Activated CD4-positive, alpha-beta memory T cell treated with anti-CD3 and anti-CD28 coated beads, Interleukin-2, amount 10 ng/mL, durations not matched to agents 7 days and 5 days (primary cell): ENCODE data around the gene CHST7. TPM values are rescaled to one million over a fixed set of nuclear protein-coding genes. Genes with fewer than 3 reads are reported as not detected.

Experiments
- CTCF ChIA-PET: fragments of 350-600 bp; sonication (Branson Sonifier 250); formaldehyde crosslinking; loops from one replicate; lab custom pipeline; 2021; ENCODE audit warnings: antibody characterized with exemption, inconsistent platforms; lab: Charles Lee
- POLR2A ChIA-PET: fragments of 350-600 bp; sonication (Branson Sonifier 250); formaldehyde crosslinking; loops from one replicate; lab custom pipeline; 2021; ENCODE audit warnings: antibody characterized with exemption; lab: Charles Lee
- DNase-seq: peaks from one replicate; pipeline ENCODE4 v3.0.0-alpha.2; 2020
- H3K27ac Mint-ChIP-seq: one replicate; pipeline ENCODE4 v1.8.0; 2021; ENCODE audit warnings: mild to moderate bottlenecking, mixed read lengths
- H3K27me3 Mint-ChIP-seq: one replicate; pipeline ENCODE4 v1.8.0; 2021; ENCODE audit warnings: mixed read lengths
- H3K36me3 Mint-ChIP-seq: one replicate; pipeline ENCODE4 v1.8.0; 2021; ENCODE audit warnings: low read depth, mixed read lengths
- H3K4me1 Mint-ChIP-seq: one replicate; pipeline ENCODE4 v1.8.0; 2021; ENCODE audit warnings: mixed read lengths
- H3K4me3 Mint-ChIP-seq: one replicate; pipeline ENCODE4 v1.8.0; 2021; ENCODE audit warnings: mild to moderate bottlenecking, mixed read lengths
- H3K9me3 Mint-ChIP-seq: one replicate; pipeline ENCODE4 v1.8.0; 2021; ENCODE audit warnings: mixed read lengths
- total RNA-seq, 2 experiments: library from RNA; stranded (reverse); gene quantifications; one replicate each; pipeline ENCODE4 v1.2.3, GENCODE V29; 2021

CHST7 gene
- total RNA-seq, 2 experiments from 2014 or later = 11.5 to 11.8 TPM

- no peak for DNase-seq
- Mint-ChIP-seq H3K36me3 (peaks cover 32% of the 10 kb centered on the region), H3K4me3 (no peak overlapping the region), H3K4me1 (peaks cover 34% of the 10 kb centered on the region), H3K27ac (no peak overlapping the region), H3K27me3 (no peaks in the 10 kb centered on the region), H3K9me3 (no peaks in the 10 kb centered on the region)
- CTCF ChIA-PET = no interaction called here
- POLR2A ChIA-PET = no interaction called here
These were observed 50.7 kb downstream of the CHST7 start for GRCh38 chrX:46624090-46624786.

GRCh38 chrX:46626566-46626965 is 53.0 kb downstream of the CHST7 start:
- H3K36me3 Mint-ChIP-seq = peaks cover 26% of the 10 kb centered on the region
- POLR2A ChIA-PET = interaction anchor here (0.7 to 3.8 kb wide), 5 partner anchors 11 to 54 kb away, joined by 3 to 19 read pairs (median 4); no protein-coding TSS in a partner anchor
- CTCF ChIA-PET = interaction anchor here (0.6 to 1.1 kb wide), 2 partner anchors 44 to 54 kb away, joined by 3 to 4 read pairs; no protein-coding TSS in a partner anchor
- no peak overlapping the region for H3K4me3 Mint-ChIP-seq
- H3K9me3 Mint-ChIP-seq = no peaks in the 10 kb centered on the region
- peak overlapping the region; percentile 71 for H3K27ac Mint-ChIP-seq
- H3K4me1 Mint-ChIP-seq = peaks cover 42% of the 10 kb centered on the region
- DNase-seq = peak; percentile 48
- no peaks in the 10 kb centered on the region for H3K27me3 Mint-ChIP-seq

DNA sequence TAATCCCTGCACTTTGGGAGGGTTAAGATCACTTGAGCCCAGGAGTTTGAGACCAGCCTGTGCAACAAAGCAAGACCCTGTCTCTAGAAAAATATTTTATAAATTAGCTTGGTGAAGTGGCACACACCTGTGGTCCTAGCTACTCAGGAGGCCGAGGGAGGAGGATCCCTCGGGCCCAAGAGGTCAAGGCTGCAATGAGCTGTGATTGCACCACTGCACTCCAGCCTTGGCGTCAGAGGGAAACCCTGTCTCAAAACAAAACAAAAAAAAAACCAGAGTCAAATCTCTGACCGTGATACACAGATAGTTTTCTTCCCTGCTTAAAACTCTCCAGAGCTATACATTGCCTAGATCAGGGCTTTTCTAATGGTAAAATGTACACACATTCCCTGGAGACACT is 53.5 kb downstream of the CHST7 start:
- peaks cover 42% of the 10 kb centered on the region for H3K4me1 Mint-ChIP-seq
- peak overlapping the region; percentile 71 for H3K27ac Mint-ChIP-seq
- peaks cover 23% of the 10 kb centered on the region for H3K36me3 Mint-ChIP-seq
- H3K4me3 Mint-ChIP-seq = no peak overlapping the region
- ChIA-PET POLR2A (interaction anchor here (0.7 to 3.8 kb wide), 5 partner anchors 12 to 55 kb away, joined by 3 to 19 read pairs (median 4); no protein-coding TSS in a partner anchor), CTCF (interaction anchor here (0.6 to 1.1 kb wide), 2 partner anchors 44 to 54 kb away, joined by 3 to 4 read pairs; no protein-coding TSS in a partner anchor)
- no peaks in the 10 kb centered on the region for H3K27me3 Mint-ChIP-seq
- no peak for DNase-seq
- no peaks in the 10 kb centered on the region for H3K9me3 Mint-ChIP-seq

DNA sequence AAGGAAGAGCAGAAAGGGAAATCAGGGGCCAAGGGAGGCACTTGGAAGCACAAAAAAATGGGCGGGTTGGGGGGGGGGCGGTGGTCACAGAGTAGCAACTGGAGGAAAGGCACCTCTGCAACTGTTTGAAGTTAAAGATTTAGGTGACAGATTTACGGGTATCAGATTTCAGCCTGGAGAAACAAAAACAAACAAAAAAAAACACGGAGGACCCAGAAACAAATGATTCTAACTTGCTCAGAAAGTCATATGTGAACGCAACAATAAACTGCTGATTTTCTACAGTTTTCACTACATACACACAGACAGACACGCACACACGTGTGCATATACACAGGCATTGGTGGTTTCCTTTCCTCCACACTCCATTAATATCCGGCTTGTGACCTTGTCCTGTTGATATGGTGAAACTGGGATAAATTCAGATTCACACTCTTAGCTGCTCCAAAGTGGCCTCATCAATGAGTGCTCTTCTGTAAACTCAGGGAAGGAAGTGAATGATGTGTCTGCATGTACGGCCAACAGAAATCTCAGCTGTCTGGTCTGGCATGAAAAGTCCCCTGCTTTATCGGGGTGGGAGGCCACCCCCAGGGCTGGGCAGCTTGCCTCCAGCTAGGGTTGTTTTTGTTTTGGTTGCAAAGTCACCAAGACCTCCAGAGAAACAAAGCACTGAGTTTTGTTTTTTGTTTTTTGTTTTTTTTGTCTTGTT is 54.3 kb downstream of the CHST7 start:
- DNase-seq = no peak
- ChIA-PET CTCF (interaction anchor here (1.4 kb wide), 1 partner anchor 55 kb away, joined by 4 read pairs; no protein-coding TSS in a partner anchor), POLR2A (interaction anchor here (0.8 to 3.8 kb wide), 4 partner anchors 14 to 53 kb away, joined by 3 to 19 read pairs (median 4); no protein-coding TSS in a partner anchor)
- Mint-ChIP-seq H3K4me3 (no peak overlapping the region), H3K27me3 (no peaks in the 10 kb centered on the region), H3K27ac (peak overlapping the region; percentile 80), H3K36me3 (peaks cover 28% of the 10 kb centered on the region), H3K9me3 (no peaks in the 10 kb centered on the region), H3K4me1 (peaks cover 43% of the 10 kb centered on the region)

DNA sequence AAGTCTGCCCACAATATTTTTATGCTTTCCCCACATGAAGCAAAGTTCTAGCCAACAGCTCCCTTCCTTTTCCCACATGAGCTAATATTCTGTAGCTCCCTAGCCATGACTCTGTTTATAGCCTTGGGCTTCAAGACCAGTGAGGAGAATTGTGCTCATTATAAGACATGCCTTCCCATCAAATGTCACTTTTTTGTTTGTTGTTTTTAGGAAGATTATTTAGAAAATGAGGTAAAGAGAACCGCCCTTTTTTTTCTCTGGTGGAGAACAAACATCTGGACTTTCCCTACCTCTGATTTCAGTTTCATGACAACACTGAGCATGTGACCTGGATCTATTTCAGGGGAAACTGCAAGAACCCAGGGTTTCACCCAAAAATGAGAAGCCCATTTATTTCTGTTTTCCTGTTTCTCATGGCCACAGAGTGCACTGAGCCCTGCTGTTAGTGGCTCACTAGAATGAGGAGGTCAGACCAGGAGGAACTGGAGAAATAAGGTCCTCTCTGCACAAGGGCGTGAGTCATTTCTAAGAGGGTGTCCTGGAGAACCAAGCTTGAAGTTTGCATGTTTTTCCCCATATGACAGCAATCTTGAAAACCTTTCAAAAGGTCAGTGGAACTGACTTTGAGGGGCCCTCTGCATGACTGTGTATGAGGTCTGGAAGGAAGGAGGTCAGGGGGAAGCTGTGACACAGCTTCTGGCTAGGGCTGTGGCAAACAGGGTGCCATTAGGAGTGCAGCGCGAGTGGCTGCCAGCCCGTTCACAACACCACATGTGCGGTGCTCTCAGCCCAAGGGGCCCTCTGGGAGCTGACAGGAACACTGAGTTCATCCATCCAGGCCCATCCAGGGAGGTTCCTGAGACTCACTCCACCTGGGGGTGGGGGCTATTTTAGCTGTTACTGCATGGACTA is 55.2 kb downstream of the CHST7 start:
- H3K4me3 Mint-ChIP-seq = no peak overlapping the region
- H3K27me3 Mint-ChIP-seq = no peaks in the 10 kb centered on the region
- peaks cover 48% of the 10 kb centered on the region for H3K4me1 Mint-ChIP-seq
- DNase-seq = no peak
- peak overlapping the region; percentile 80 for H3K27ac Mint-ChIP-seq
- peaks cover 28% of the 10 kb centered on the region for H3K36me3 Mint-ChIP-seq
- ChIA-PET POLR2A (interaction anchor here (0.8 to 3.8 kb wide), 6 partner anchors 11 to 84 kb away, joined by 3 to 19 read pairs (median 4); partner anchors contain the start of gene ZNF674), CTCF (interaction anchor here (1.1 to 1.4 kb wide), 3 partner anchors 9 to 56 kb away, joined by 3 to 4 read pairs (median 3); no protein-coding TSS in a partner anchor)
- H3K9me3 Mint-ChIP-seq = no peaks in the 10 kb centered on the region

- Mint-ChIP-seq H3K27ac (no peak overlapping the region), H3K4me1 (peaks cover 56% of the 10 kb centered on the region), H3K27me3 (no peaks in the 10 kb centered on the region), H3K36me3 (peaks cover 33% of the 10 kb centered on the region), H3K4me3 (no peak overlapping the region), H3K9me3 (no peaks in the 10 kb centered on the region)
- ChIA-PET POLR2A (interaction anchor here (3.8 kb wide), 1 partner anchor 19 kb away, joined by 19 read pairs; no protein-coding TSS in a partner anchor), CTCF (no interaction called here)
- DNase-seq = no peak
These were observed 56.6 kb downstream of the CHST7 start for GRCh38 chrX:46630141-46630540.

DNA sequence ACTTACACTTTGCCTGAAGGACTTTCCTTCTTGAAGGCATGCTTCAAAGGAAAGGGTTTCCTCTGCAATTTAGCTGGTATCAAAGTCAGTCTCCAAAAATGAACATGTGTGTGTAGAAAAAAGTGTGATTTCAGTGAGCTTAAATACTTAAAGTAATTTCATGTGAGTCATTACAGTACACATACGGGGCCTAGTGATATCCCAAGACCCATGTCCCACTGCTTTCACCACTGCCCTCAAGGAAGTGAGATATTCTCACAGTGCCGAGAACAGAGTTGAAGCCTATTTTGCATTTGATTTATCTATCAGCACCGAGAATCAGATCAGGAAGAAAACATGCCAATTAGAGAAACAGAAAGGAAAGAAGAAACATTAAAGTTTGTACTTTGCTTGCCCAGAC is 61.0 kb downstream of the CHST7 start:
- no peaks in the 10 kb centered on the region for H3K9me3 Mint-ChIP-seq
- no peak for DNase-seq
- H3K36me3 Mint-ChIP-seq = peaks cover 32% of the 10 kb centered on the region
- H3K27ac Mint-ChIP-seq = no peak overlapping the region
- no peaks in the 10 kb centered on the region for H3K27me3 Mint-ChIP-seq
- peaks cover 47% of the 10 kb centered on the region for H3K4me1 Mint-ChIP-seq
- H3K4me3 Mint-ChIP-seq = peak overlapping the region; percentile 11
- POLR2A ChIA-PET = interaction anchor here (1.6 kb wide), 1 partner anchor 24 kb away, joined by 4 read pairs; no protein-coding TSS in a partner anchor
- CTCF ChIA-PET = no interaction called here

- H3K9me3 Mint-ChIP-seq = no peaks in the 10 kb centered on the region
- no peak for DNase-seq
- ChIA-PET CTCF (no interaction called here), POLR2A (interaction anchor here (1.6 kb wide), 1 partner anchor 25 kb away, joined by 4 read pairs; no protein-coding TSS in a partner anchor)
- H3K36me3 Mint-ChIP-seq = peaks cover 32% of the 10 kb centered on the region
- peaks cover 44% of the 10 kb centered on the region for H3K4me1 Mint-ChIP-seq
- H3K27me3 Mint-ChIP-seq = no peaks in the 10 kb centered on the region
- H3K27ac Mint-ChIP-seq = no peak overlapping the region
- H3K4me3 Mint-ChIP-seq = no peak overlapping the region
These were observed 61.6 kb downstream of the CHST7 start for GRCh38 chrX:46635186-46635585.

DNA sequence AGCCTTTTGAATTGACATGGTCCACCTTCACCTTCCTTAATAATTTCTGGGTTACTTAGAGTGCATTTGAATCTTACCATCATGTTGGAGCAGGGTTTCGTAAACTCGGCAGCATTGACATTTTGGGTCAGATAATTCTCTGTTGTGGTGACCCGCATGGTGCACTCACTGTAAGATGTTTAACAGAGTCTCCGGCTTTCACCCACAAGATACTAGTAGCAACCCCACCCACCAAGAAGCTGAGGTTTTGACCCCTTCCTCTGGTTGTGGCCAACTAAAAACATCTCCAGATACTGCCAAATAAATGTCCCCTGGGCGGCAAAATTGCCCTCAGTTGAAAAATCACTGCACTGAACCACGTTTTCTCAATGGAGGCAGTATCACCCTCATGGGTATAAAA is 62.7 kb downstream of the CHST7 start:
- Mint-ChIP-seq H3K36me3 (peaks cover 25% of the 10 kb centered on the region), H3K9me3 (no peaks in the 10 kb centered on the region), H3K27ac (no peak overlapping the region), H3K4me3 (no peak overlapping the region), H3K27me3 (no peaks in the 10 kb centered on the region), H3K4me1 (peaks cover 43% of the 10 kb centered on the region)
- ChIA-PET CTCF (no interaction called here), POLR2A (interaction anchor here (1.0 kb wide), 1 partner anchor 26 kb away, joined by 4 read pairs; no protein-coding TSS in a partner anchor)
- DNase-seq = no peak

- ChIA-PET CTCF (interaction anchor here (1.7 kb wide), 1 partner anchor 9 kb away, joined by 3 read pairs; no protein-coding TSS in a partner anchor), POLR2A (interaction anchor here (0.5 to 1.4 kb wide), 2 partner anchors 46 to 66 kb away, joined by 3 read pairs; no protein-coding TSS in a partner anchor)
- Mint-ChIP-seq H3K27ac (no peak overlapping the region), H3K4me1 (peaks cover 51% of the 10 kb centered on the region), H3K36me3 (peaks cover 23% of the 10 kb centered on the region), H3K9me3 (no peaks in the 10 kb centered on the region), H3K4me3 (no peak overlapping the region), H3K27me3 (no peaks in the 10 kb centered on the region)
- DNase-seq = peak; percentile 19
These were observed 64.4 kb downstream of the CHST7 start for GRCh38 chrX:46637938-46638337.

GRCh38 chrX:46642145-46642544 is 68.6 kb downstream of the CHST7 start:
- no peaks in the 10 kb centered on the region for H3K27me3 Mint-ChIP-seq
- ChIA-PET CTCF (interaction anchor here (0.6 to 2.3 kb wide), 9 partner anchors 13 to 87 kb away, joined by 3 to 8 read pairs (median 5); no protein-coding TSS in a partner anchor), POLR2A (interaction anchor here (0.8 to 1.1 kb wide), 3 partner anchors 13 to 17 kb away, joined by 3 to 4 read pairs (median 4); no protein-coding TSS in a partner anchor)
- H3K27ac Mint-ChIP-seq = no peak overlapping the region
- no peak for DNase-seq
- H3K4me1 Mint-ChIP-seq = peaks cover 27% of the 10 kb centered on the region
- peaks cover 11% of the 10 kb centered on the region for H3K36me3 Mint-ChIP-seq
- H3K9me3 Mint-ChIP-seq = no peaks in the 10 kb centered on the region
- H3K4me3 Mint-ChIP-seq = no peak overlapping the region

GRCh38 chrX:46643636-46644035 is 70.1 kb downstream of the CHST7 start:
- H3K27me3 Mint-ChIP-seq = no peaks in the 10 kb centered on the region
- ChIA-PET POLR2A (no interaction called here), CTCF (interaction anchor here (2.3 kb wide), 1 partner anchor 82 kb away, joined by 8 read pairs; no protein-coding TSS in a partner anchor)
- no peak for DNase-seq
- no peak overlapping the region for H3K4me3 Mint-ChIP-seq
- H3K9me3 Mint-ChIP-seq = no peaks in the 10 kb centered on the region
- no peak overlapping the region for H3K27ac Mint-ChIP-seq
- H3K4me1 Mint-ChIP-seq = peaks cover 17% of the 10 kb centered on the region
- peaks cover 14% of the 10 kb centered on the region for H3K36me3 Mint-ChIP-seq
